Measurements from ENCODE around the gene NT5DC3. TPM values are rescaled to one million over a fixed set of nuclear protein-coding genes. Genes with fewer than 3 reads are reported as not detected.
A peak's percentile ranks its signal among the peaks of the same experiment; 100 is the strongest.
"Not testable (repeated sequence)": the region's sequence is repeated elsewhere in the genome, so short reads cannot be mapped to it uniquely, and the experiment has no call there.

Gene NT5DC3
- total RNA-seq, 1 donor from 2014 or later = 5.2 TPM

DNA sequence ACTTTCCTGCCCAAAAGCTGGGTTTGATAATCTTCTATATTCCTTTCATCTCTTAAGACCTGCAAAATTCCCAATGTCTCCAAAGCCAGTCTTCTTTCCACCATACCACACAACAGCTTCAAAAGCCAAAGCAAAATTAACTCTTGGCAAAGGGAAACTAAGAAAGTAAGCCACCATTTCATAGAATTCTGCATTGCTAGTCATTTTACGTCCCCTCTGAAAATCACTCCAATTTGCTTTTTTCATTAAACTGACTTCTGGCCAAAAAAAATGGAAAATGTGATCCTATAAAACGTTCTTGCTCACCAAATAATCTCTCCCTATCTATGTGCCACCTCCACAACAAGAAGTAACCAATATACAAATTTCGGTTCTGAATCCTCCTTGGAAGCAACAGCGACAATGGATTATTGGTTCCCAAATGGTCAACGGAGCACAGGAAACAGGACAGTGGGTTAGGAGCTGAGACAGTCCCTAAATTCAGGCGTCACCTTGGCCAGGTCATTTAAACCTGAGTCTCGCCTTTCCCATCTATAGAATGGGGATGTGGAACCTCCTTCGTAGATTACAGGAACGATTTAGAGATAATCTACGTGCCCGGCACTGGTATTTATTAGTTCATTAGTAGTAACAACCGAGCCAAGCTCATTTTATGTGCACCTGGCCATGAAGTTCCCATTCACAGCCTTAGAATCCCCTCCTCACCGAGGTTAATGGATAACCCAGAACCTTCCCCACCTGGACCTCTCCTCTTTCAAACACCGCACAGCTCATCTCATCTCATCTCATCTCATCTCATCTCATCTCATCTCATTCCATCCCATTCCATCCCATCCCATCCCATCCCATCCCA is 1.2 kb downstream of the NT5DC3 start:
- Histone ChIP-seq H3K9me3 (no peaks in the 10 kb centered on the region), H3K4me1 (peaks cover 30% of the 10 kb centered on the region), H3K27ac (peak overlapping the region; percentile 89), H3K36me3 (no peaks in the 10 kb centered on the region), H3K4me3 (peak overlapping the region; percentile 64 to 88), H3K27me3 (no peaks in the 10 kb centered on the region)
- no peak for DNase-seq (ENCODE audit: extremely low spot score in 2 of 2)
- TF ChIP-seq POLR2AphosphoS5 (IDR thresholded peaks at IDR 0.05; ENCODE audit: insufficient read depth in 1 of 2, low read depth in 1 of 2) = no peak
- TF ChIP-seq, protein P1, sequence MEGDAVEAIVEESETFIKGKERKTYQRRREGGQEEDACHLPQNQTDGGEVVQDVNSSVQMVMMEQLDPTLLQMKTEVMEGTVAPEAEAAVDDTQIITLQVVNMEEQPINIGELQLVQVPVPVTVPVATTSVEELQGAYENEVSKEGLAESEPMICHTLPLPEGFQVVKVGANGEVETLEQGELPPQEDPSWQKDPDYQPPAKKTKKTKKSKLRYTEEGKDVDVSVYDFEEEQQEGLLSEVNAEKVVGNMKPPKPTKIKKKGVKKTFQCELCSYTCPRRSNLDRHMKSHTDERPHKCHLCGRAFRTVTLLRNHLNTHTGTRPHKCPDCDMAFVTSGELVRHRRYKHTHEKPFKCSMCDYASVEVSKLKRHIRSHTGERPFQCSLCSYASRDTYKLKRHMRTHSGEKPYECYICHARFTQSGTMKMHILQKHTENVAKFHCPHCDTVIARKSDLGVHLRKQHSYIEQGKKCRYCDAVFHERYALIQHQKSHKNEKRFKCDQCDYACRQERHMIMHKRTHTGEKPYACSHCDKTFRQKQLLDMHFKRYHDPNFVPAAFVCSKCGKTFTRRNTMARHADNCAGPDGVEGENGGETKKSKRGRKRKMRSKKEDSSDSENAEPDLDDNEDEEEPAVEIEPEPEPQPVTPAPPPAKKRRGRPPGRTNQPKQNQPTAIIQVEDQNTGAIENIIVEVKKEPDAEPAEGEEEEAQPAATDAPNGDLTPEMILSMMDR (IDR thresholded peaks at IDR 0.05) = no peak
- no peak for TF ChIP-seq POLR2A (IDR thresholded peaks at IDR 0.05)
- intact Hi-C loops (cut with DNase I) = no loop called here

DNA sequence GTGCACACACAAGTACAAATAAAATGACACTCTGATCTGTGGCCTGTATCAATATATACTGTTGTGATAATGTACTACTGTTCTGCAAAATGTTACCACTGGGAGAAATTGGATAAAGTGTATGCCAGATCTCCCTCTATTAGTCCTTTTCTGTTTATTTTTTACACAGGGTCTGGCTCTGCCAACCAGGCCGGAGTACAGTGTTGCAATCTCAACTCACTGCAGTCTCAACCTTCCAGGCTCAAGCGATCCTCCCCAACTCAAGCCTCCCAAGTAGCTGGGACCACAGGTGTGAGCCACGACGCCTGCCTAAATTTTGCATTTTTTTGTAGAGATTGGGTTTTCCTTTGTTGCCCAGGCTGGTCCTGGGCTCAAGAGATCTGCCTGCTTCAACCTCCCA is 1.9 kb downstream of the NT5DC3 start:
- H3K27ac ChIP-seq = no peak overlapping the region
- no peaks in the 10 kb centered on the region for H3K27me3 ChIP-seq
- H3K36me3 ChIP-seq = no peaks in the 10 kb centered on the region
- intact Hi-C loops (cut with DNase I) = no loop called here
- H3K4me1 ChIP-seq = peaks cover 38% of the 10 kb centered on the region
- H3K9me3 ChIP-seq = no peaks in the 10 kb centered on the region
- TF ChIP-seq POLR2AphosphoS5 (IDR thresholded peaks at IDR 0.05; ENCODE audit: insufficient read depth in 1 of 2, low read depth in 1 of 2) (no peak), POLR2A (IDR thresholded peaks at IDR 0.05) (no peak)
- TF ChIP-seq, protein P1 (IDR thresholded peaks at IDR 0.05) = no peak
- peak overlapping the region in 1 of 2 donors; percentile 88 for H3K4me3 ChIP-seq
- DNase-seq (ENCODE audit: extremely low spot score in 2 of 2) = no peak

DNA sequence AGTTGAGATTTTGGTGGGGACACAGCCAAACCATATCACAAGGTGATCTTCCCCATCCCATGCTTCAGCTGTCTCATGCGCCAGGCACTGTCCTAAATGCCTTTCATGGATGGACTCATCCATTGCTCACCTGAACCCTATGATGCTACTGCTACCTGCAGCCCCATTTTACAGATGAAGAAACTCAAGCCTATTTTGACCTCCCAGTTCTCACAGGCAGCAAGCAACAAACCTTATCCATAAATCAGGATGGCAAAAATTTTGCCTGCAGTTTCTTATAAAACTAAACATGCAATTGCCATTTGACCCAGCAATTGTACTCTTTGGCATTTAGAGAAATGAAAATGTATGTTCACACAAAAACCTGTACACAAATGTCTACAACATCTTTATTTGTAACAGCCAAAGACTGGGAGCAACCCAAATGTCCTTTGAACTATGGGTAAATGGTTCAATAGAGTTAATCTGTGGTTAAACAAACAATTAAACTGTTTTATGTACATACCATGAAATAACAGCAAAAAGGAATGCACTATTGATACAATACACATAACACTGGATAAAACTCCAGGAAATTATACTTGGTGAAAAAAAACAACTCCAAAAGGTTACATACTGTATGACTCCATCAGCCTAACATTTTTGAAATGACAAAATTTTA is 2.6 kb downstream of the NT5DC3 start:
- intact Hi-C loops (cut with DNase I) = no loop called here
- H3K36me3 ChIP-seq = no peaks in the 10 kb centered on the region
- H3K9me3 ChIP-seq = no peaks in the 10 kb centered on the region
- DNase-seq (ENCODE audit: extremely low spot score in 2 of 2) = no peak
- H3K4me1 ChIP-seq = peaks cover 45% of the 10 kb centered on the region
- no peak overlapping the region for H3K4me3 ChIP-seq
- H3K27me3 ChIP-seq = no peaks in the 10 kb centered on the region
- H3K27ac ChIP-seq = no peak overlapping the region
- TF ChIP-seq, protein P1 (IDR thresholded peaks at IDR 0.05) = no peak
- TF ChIP-seq POLR2AphosphoS5 (IDR thresholded peaks at IDR 0.05; ENCODE audit: insufficient read depth in 1 of 2, low read depth in 1 of 2) = no peak
- TF ChIP-seq POLR2A (IDR thresholded peaks at IDR 0.05) = no peak

DNA sequence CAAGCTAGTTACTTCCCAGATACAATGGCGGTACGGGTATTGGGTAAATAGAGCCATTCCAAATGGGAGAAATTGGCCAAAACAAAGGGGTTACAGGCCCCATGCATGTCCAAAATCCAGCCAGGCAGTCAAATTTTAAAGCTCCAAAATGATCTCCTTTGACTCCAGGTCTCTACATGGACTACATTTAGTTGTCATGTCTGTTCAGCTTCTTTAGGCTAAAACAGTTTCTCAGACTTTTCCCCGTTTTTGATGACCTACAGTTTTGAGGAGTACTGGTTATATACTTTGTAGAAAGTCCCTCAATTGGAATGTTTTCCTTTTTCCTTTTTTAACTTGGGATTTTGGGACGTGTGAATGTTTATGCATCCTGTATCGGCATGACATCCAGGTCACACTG is 4.7 kb downstream of the NT5DC3 start:
- intact Hi-C loops (cut with DNase I) = no loop called here
- Histone ChIP-seq H3K27me3 (no peaks in the 10 kb centered on the region), H3K9me3 (no peaks in the 10 kb centered on the region), H3K27ac (no peak overlapping the region), H3K4me3 (no peak overlapping the region), H3K4me1 (peaks cover 53% of the 10 kb centered on the region), H3K36me3 (no peaks in the 10 kb centered on the region)
- no peak for DNase-seq (ENCODE audit: extremely low spot score in 2 of 2)
- no peak for TF ChIP-seq POLR2AphosphoS5 (IDR thresholded peaks at IDR 0.05; ENCODE audit: insufficient read depth in 1 of 2, low read depth in 1 of 2)
- no peak for TF ChIP-seq POLR2A (IDR thresholded peaks at IDR 0.05)
- TF ChIP-seq, protein P1 (IDR thresholded peaks at IDR 0.05) = no peak

DNA sequence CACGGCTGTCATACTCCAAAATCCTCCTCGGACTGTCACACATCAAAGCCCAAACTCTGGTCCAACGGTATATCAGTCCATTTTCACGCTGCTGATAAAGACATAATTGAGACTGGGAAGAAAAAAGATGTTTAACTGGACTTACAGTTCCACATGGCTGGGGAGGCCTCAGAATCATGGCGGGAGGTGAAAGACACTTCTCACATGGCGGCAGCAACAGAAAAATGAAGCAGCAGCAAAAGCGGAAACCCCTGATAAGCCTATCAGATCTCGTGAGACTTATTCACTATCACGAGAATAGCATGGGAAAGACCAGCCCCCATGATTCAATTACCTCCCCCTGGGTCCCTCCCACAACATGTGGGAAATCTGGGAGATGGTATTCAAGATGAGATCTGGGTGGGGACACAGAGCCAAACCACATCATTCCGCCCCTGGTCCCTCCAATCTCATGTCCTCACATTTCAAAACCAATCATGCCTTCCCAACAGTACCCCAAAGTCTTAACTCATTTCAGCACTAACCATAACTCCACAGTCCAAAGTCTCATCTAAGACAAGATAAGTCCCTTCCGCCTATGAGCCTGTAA is 5.2 kb downstream of the NT5DC3 start:
- H3K27me3 ChIP-seq; intact Hi-C loops (cut with DNase I): not testable (repeated sequence)

More for the DNA sequence above, 5.2 kb downstream of the NT5DC3 start:
- not testable (repeated sequence) for H3K27ac ChIP-seq; H3K4me3 ChIP-seq; DNase-seq (ENCODE audit: extremely low spot score in 2 of 2); H3K36me3 ChIP-seq; H3K9me3 ChIP-seq
- H3K4me1 ChIP-seq = peaks cover 52% of the 10 kb centered on the region
